ENCODE data around the gene ANKS6.

DNA sequence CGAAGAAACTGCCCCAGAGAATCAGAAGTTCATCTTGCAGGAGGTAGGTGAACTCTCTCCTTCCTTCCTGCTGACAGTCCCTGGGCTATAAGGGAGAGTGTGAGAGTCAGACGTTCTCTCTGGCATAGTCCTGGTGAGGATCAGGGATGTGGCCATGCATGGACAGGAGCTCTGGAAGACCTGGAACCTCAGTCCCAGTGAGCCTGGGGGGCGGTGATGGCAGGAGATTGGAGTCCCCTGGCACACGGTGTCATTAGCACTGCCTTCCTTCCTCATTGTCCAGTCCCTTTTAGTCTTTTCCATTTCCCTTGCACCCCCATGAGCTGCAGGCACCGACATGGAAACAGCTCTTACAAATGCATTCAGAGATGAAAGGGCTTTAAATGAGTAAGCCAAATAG, 49.7 kb upstream of the ANKS6 start:
- TF ChIP-seq, protein P1, sequence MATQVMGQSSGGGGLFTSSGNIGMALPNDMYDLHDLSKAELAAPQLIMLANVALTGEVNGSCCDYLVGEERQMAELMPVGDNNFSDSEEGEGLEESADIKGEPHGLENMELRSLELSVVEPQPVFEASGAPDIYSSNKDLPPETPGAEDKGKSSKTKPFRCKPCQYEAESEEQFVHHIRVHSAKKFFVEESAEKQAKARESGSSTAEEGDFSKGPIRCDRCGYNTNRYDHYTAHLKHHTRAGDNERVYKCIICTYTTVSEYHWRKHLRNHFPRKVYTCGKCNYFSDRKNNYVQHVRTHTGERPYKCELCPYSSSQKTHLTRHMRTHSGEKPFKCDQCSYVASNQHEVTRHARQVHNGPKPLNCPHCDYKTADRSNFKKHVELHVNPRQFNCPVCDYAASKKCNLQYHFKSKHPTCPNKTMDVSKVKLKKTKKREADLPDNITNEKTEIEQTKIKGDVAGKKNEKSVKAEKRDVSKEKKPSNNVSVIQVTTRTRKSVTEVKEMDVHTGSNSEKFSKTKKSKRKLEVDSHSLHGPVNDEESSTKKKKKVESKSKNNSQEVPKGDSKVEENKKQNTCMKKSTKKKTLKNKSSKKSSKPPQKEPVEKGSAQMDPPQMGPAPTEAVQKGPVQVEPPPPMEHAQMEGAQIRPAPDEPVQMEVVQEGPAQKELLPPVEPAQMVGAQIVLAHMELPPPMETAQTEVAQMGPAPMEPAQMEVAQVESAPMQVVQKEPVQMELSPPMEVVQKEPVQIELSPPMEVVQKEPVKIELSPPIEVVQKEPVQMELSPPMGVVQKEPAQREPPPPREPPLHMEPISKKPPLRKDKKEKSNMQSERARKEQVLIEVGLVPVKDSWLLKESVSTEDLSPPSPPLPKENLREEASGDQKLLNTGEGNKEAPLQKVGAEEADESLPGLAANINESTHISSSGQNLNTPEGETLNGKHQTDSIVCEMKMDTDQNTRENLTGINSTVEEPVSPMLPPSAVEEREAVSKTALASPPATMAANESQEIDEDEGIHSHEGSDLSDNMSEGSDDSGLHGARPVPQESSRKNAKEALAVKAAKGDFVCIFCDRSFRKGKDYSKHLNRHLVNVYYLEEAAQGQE (IDR thresholded peaks at IDR 0.05; ENCODE audit: low read depth, low read length) = no peak
- no peak for TF ChIP-seq ETV6 (conservative IDR thresholded peaks at IDR 0.05 in 1 of 2, IDR thresholded peaks at IDR 0.05 in 1 of 2; ENCODE audit: borderline replicate concordance in 1 of 2, low read depth in 1 of 2)
- TF ChIP-seq, protein P2, sequence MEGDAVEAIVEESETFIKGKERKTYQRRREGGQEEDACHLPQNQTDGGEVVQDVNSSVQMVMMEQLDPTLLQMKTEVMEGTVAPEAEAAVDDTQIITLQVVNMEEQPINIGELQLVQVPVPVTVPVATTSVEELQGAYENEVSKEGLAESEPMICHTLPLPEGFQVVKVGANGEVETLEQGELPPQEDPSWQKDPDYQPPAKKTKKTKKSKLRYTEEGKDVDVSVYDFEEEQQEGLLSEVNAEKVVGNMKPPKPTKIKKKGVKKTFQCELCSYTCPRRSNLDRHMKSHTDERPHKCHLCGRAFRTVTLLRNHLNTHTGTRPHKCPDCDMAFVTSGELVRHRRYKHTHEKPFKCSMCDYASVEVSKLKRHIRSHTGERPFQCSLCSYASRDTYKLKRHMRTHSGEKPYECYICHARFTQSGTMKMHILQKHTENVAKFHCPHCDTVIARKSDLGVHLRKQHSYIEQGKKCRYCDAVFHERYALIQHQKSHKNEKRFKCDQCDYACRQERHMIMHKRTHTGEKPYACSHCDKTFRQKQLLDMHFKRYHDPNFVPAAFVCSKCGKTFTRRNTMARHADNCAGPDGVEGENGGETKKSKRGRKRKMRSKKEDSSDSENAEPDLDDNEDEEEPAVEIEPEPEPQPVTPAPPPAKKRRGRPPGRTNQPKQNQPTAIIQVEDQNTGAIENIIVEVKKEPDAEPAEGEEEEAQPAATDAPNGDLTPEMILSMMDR (IDR thresholded peaks at IDR 0.05 in 2 of 3, conservative IDR thresholded peaks at IDR 0.05 in 1 of 3; ENCODE audit: control insufficient read depth in 2 of 3, extremely low read depth in 1 of 3, insufficient read depth in 1 of 3, low read depth in 3 of 3, low read length in 3 of 3) = no peak
- TF ChIP-seq CREB1 (IDR thresholded peaks at IDR 0.05; ENCODE audit: low read depth) = no peak
- no peak for TF ChIP-seq EZH2 (IDR thresholded peaks at IDR 0.05; ENCODE audit: borderline replicate concordance, control insufficient read depth, low read depth, low read length)
- no peak for TF ChIP-seq BCLAF1 (IDR thresholded peaks at IDR 0.05)
- no peak for TF ChIP-seq NFIC (IDR thresholded peaks at IDR 0.05; ENCODE audit: low read depth, low read length)
- TF ChIP-seq EP300 (IDR thresholded peaks at IDR 0.05; ENCODE audit: borderline replicate concordance in 1 of 2, control insufficient read depth in 1 of 2, low read depth in 2 of 2, low read length in 2 of 2) = no peak
- TF ChIP-seq TBL1XR1 (IDR thresholded peaks at IDR 0.05; ENCODE audit: low read depth, low read length) = no peak
- TF ChIP-seq, protein P3, sequence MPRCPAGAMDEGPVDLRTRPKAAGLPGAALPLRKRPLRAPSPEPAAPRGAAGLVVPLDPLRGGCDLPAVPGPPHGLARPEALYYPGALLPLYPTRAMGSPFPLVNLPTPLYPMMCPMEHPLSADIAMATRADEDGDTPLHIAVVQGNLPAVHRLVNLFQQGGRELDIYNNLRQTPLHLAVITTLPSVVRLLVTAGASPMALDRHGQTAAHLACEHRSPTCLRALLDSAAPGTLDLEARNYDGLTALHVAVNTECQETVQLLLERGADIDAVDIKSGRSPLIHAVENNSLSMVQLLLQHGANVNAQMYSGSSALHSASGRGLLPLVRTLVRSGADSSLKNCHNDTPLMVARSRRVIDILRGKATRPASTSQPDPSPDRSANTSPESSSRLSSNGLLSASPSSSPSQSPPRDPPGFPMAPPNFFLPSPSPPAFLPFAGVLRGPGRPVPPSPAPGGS (IDR thresholded peaks at IDR 0.05; ENCODE audit: borderline replicate concordance, insufficient read depth, low read depth, low read length, poor library complexity, severe bottlenecking) = no peak
